ENCODE data around the gene CD8B. TPM values are rescaled to one million over a fixed set of nuclear protein-coding genes. Genes with fewer than 3 reads are reported as not detected.

CD8B gene
- total RNA-seq, 2 donors from 2014 or later = 1.1 to 1.3 TPM

DNA sequence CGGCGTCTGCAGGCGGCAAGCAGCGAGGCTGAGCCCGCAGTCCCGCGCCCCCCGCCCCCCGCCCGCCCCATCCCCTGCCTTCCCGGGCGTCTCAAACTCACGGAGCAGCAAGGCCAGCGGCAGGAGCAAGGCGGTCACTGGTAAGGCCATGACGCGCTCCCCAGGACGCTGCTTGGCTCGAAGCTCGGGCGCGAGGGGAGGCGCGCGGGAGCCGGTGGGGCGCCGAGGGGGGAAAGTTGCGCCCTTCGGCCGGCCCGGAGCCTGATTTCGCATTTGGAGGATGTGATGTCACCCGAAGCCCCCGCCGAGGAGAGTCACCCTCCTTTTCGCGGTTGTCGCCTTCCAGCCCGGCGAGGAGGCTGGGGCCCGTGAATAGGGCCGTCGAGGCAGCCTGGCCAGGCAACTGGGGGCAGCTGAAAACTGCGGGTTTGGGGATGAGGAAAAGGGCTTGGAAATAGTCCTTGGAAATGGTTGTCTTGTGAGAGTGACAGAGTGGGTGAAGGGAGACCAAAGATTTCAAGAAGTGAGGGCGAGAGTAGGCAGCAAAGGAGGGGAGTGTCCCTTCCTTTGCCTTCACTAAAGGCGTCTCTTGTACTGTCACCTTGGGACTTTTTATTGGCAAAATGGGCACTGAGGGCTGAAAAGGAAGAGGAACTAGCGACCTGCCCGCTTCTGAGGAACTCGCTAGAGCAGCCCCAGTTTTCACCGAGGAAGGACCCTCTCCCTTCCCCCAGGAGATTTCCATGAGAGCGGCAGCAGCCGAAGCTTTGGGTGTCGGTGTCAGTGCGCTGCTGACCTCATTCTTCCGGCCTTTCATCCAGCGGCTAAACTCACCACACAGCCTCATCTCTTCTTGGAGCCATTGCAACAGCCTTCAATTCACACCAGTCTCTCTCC, 70.8 kb downstream of the CD8B start, which contains the start of gene CD8A:
TSS of gene CD8A (minus strand) at position 238 of the 897 bp plus-strand sequence. CDS start at position 150, 88 bp downstream.
- Histone ChIP-seq H3K4me1 (replicated peaks) (no peaks in the 10 kb centered on the region), H3K4me3 (no peak within 1 kb of the TSS), H3K36me3 (no peaks in the 10 kb centered on the region), H3K9me3 (no peaks in the 10 kb centered on the region), H3K27ac (no peak within 1 kb of the TSS), H3K27me3 (replicated peaks; ENCODE audit: insufficient read depth) (peaks cover 6% of the 10 kb centered on the region)
- 5% methylated on average over 43 of the region's 57 CpGs for WGBS
- intact Hi-C loops (cut with DNase I) = no loop called here
- DNase-seq (ENCODE audit: low spot score) = no peak
- TF ChIP-seq POLR2A (IDR thresholded peaks at IDR 0.05) (no peak), POLR2AphosphoS5 (IDR thresholded peaks at IDR 0.05) (no peak)
- TF ChIP-seq, protein P1, sequence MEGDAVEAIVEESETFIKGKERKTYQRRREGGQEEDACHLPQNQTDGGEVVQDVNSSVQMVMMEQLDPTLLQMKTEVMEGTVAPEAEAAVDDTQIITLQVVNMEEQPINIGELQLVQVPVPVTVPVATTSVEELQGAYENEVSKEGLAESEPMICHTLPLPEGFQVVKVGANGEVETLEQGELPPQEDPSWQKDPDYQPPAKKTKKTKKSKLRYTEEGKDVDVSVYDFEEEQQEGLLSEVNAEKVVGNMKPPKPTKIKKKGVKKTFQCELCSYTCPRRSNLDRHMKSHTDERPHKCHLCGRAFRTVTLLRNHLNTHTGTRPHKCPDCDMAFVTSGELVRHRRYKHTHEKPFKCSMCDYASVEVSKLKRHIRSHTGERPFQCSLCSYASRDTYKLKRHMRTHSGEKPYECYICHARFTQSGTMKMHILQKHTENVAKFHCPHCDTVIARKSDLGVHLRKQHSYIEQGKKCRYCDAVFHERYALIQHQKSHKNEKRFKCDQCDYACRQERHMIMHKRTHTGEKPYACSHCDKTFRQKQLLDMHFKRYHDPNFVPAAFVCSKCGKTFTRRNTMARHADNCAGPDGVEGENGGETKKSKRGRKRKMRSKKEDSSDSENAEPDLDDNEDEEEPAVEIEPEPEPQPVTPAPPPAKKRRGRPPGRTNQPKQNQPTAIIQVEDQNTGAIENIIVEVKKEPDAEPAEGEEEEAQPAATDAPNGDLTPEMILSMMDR (IDR thresholded peaks at IDR 0.05) = no peak

DNA sequence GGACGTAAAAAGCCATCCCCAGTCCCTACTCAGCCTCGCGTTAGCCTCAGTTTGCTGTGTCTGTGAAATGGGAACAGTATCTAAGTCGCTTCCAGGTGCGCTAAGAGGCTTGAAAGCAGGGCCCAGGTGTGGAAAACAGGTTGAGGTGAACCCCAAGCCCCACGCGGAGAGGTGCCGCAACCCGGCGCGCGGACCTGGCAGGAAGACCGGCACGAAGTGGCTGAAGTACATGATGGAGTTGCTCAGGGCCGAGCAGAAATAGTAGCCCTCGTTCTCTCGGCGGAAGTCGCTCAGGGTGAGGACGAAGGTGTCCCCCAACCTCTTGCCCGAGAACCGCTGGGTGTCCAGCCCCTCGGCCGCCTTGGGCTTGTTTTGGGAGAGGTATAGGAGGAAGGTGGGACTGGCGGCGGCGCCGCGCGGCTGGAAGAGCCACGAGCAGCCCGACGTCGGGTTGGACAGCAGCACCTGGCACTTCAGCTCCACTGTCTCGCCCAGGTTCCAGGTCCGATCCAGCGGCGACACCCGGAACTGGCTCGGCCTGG, 71.5 kb downstream of the CD8B start:
- no peak for TF ChIP-seq POLR2AphosphoS5 (IDR thresholded peaks at IDR 0.05)
- no peak for TF ChIP-seq POLR2A (IDR thresholded peaks at IDR 0.05)
- TF ChIP-seq, protein P1 (IDR thresholded peaks at IDR 0.05) = no peak
- H3K27ac ChIP-seq = no peak overlapping the region
- 9% methylated on average over 35 of the region's 40 CpGs for WGBS
- H3K4me3 ChIP-seq = no peak overlapping the region
- no peaks in the 10 kb centered on the region for H3K4me1 ChIP-seq (replicated peaks)
- H3K9me3 ChIP-seq = no peaks in the 10 kb centered on the region
- no peaks in the 10 kb centered on the region for H3K36me3 ChIP-seq
- intact Hi-C loops (cut with DNase I) = no loop called here
- no peak for DNase-seq (ENCODE audit: low spot score)
- peaks cover 6% of the 10 kb centered on the region for H3K27me3 ChIP-seq (replicated peaks; ENCODE audit: insufficient read depth)

DNA sequence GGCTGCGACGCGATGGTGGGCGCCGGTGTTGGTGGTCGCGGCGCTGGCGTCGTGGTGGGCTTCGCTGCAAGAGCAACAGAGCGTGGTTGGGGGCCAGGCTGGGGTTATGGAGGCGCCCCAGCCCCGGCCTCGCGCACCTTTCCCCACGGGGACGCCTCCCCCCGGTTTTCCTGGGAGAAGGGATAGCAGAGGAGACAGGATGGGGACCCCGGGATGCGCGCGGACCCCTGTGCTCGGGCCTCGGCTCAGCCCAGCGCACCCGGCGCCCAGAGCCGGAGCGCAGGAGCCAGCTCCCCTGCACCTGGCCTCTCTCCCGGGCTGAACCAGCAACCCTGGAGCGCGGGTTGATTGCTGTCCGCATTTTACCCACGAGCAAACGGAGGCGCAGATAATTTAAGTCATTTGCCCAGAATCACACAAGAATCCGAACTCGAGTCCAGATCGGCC, 72.0 kb downstream of the CD8B start:
- WGBS = 10% methylated on average over 24 of the region's 40 CpGs
- no peak for DNase-seq (ENCODE audit: low spot score)
- no peak overlapping the region for H3K27ac ChIP-seq
- H3K27me3 ChIP-seq (replicated peaks; ENCODE audit: insufficient read depth) = peaks cover 6% of the 10 kb centered on the region
- intact Hi-C loops (cut with DNase I) = no loop called here
- H3K9me3 ChIP-seq = no peaks in the 10 kb centered on the region
- no peaks in the 10 kb centered on the region for H3K36me3 ChIP-seq
- H3K4me3 ChIP-seq = no peak overlapping the region
- no peaks in the 10 kb centered on the region for H3K4me1 ChIP-seq (replicated peaks)
- TF ChIP-seq POLR2AphosphoS5 (IDR thresholded peaks at IDR 0.05) (no peak), POLR2A (IDR thresholded peaks at IDR 0.05) (no peak)
- TF ChIP-seq, protein P1 (IDR thresholded peaks at IDR 0.05) = no peak

DNA sequence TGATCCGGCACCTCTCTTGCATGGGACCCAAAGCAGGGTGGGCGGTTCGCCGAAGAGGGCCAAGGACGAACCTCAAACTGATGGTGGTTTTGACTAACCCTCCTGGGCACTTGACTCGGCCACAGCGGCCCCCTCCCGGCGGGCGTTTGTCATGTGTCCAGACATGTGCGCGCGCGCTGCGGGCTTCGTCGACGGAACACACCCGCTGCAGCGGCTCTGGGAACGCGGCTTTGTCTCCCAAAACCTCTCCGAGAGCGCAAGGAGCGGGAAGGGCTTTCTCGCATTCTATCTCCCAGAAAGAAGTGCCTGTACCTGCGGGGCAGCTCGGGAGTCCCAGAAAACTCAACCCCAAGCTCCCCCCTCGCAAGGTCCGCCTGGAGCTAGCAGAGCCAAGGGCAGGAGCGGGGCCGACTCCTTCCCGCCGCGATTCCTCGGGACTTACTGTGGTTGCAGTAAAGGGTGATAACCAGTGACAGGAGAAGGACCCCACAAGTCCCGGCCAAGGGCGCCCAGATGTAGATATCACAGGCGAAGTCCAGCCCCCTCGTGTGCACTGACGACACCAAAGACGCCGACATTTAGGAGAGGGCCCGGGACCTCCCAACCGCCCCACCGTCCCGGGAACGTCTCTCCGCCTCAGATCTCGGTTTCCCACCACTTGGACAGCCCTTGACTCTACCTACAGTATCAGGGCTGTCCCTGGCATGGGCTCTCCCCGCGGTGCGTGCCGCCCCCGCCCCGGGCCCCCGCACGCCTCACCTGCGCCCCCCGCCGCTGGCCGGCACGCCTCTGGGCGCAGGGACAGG, 72.6 kb downstream of the CD8B start:
- TF ChIP-seq, protein P1 (IDR thresholded peaks at IDR 0.05) = no peak
- TF ChIP-seq POLR2A (IDR thresholded peaks at IDR 0.05) (no peak), POLR2AphosphoS5 (IDR thresholded peaks at IDR 0.05) (no peak)
- Histone ChIP-seq H3K4me3 (no peak overlapping the region), H3K4me1 (replicated peaks) (no peaks in the 10 kb centered on the region), H3K27ac (no peak overlapping the region), H3K36me3 (no peaks in the 10 kb centered on the region), H3K27me3 (replicated peaks; ENCODE audit: insufficient read depth) (peaks cover 6% of the 10 kb centered on the region), H3K9me3 (no peaks in the 10 kb centered on the region)
- 7% methylated on average over 64 of the region's 64 CpGs for WGBS
- intact Hi-C loops (cut with DNase I) = no loop called here
- DNase-seq (ENCODE audit: low spot score) = no peak
